Activated gamma-delta T cell (primary cell): ENCODE data around the gene MMP28.

Experiments used
- DNase-seq: peaks from one replicate; lab custom pipeline; 2025; lab: John Stamatoyannopoulos, UW

Gene MMP28

DNA sequence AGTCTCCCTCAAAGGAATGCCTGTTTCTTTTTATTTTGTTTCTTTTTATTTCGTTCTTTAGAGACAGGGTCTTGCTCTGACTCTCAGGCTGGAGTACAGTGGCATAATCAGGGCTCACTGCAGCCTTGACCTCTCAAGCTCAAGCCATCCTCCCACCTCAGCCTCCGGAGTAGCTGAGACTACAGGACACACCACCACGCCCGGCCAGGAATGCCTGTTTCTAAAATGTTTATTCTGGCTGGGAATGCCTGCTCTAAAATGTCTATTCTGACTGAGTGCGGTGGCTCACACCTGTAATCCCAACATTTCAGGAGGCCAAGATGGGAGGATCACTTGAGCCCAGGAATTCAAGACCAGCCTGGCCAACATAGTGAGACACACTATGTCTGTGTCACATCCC is 2.5 kb upstream of the MMP28 start:
- no peak for DNase-seq

- DNase-seq: no peak
These were observed 1.9 kb upstream of the MMP28 start for GRCh38 chr17:35797370-35797769.

DNA sequence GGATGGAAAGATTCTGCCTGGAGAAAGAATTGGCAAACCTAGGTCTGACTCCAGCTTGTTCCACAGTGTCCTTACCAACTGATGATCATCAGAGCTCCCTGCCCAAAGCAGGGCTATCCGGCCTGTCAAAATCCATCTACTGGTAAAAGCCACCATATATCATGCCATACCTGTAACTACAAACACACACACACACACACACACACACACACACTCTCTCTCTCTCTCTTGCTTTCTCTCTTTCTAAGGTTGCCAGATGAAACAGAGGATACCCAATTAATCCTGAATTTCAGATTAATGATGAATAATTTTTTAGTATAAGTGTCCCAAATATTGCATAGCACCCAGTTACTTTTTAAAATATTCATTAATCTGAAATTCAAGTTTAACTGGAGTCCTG is 1.5 kb upstream of the MMP28 start:
- no peak for DNase-seq

GRCh38 chr17:35795871-35796265 is 427 bp upstream of the MMP28 start:
- no peak for DNase-seq

GRCh38 chr17:35793257-35793656 is 2.2 kb downstream of the MMP28 start:
- DNase-seq: no peak

DNA sequence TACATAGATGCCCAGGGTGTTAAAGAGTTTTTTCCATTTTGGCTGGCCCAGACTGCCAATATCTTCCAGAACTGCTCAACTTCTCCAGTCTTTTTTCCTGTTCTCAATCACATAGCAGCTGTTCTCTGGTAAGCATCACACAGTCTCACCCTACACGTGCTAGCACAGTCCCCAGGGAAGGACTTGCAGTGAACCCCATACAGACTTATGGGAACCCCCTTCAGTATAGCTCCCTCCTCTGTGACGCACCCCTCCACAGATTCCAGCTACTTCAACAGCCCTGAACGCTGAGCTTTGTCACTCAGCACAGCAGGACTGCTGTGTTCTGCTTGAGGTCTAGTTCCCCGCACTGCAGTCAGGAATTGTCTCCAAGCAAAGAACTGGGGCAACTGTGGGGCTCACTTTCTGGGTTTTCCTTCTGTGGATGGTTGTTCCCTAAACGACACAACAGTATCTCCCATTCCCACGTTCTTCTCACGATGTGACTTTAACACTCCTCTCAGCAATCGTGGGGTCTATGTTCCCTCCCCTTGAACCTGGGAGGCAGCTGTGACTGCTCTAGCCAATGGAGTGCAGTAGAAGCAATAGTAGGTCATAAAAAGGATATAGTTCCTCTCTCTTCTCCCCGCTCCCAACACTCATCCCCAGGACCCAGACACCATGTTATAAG is 3.6 kb downstream of the MMP28 start:
- no peak for DNase-seq

DNA sequence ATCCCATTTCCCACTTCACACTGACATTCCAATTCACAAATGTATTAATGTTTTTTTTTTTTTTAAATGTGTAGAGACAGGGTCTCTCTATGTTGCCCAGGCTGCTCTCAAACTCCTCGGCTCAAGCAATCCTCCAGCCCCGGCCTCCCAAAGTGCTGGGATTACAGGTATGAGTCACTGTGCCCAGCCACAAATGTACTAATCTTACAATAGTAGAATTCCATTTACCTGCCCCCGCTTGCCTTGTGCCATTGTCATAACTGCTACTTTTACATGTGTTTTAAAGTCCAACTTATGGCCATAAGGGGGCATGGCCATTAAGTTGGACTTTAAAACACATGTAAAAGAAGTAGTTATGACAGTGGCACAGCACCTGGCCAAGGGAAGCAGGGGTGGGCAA is 4.6 kb downstream of the MMP28 start:
- no peak for DNase-seq

- no peak for DNase-seq
These were observed 6.7 kb downstream of the MMP28 start for GRCh38 chr17:35788477-35789368.

GRCh38 chr17:35786941-35787432 is 8.5 kb downstream of the MMP28 start:
- DNase-seq: no peak

GRCh38 chr17:35784895-35785294 is 10.5 kb downstream of the MMP28 start:
- no peak for DNase-seq

GRCh38 chr17:35780950-35781349 is 14.5 kb downstream of the MMP28 start:
- no peak for DNase-seq

DNA sequence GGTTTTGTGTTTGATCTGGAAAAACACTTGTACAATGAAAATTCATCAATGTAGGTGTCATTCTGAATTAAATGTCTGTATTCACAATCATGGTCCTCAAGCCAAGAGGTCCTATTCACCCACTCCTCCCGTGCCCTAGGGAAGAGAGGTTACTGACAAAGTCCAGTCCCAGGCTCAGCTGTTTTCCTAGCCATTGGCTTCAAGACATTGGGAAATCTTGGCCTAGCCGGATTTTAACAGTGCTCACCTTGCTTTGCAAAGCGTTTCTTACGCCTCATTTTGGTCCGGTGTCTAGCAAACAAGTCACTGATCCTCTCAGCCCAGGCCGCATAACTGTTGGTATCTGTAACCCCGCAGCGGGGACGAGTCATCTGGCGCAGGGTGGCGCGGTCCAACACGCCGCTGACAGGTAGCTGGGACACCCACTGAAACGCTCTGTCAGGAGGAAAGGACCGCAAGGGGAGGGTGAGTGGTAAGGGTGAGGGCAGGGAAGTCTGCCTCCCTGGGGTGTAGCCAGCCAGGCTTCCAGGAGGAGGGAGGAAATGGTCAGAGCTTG is 16.7 kb downstream of the MMP28 start:
- no peak for DNase-seq

GRCh38 chr17:35775583-35775982 is 19.9 kb downstream of the MMP28 start:
- no peak for DNase-seq

DNA sequence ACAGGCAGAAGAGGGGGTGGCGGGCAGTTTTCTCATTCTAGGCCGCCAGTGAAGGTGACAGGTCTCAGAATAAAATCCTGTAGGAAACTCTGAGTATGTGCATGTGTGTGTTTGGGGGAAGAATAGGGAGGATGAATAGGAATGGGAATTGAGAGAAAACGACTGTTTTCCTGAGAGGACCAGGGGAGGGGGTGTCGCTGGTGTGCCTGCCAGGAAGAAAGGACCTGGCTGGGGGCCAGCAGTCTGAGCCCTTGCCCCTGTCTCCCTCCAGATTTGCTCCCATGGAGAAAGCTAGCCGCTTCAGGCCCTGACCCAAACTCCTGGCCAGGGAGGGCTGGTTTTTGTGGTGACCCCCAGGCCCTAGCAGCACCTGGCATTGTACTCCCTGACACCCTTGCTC is 20.4 kb downstream of the MMP28 start:
- DNase-seq: no peak

- DNase-seq: no peak
These were observed 20.9 kb downstream of the MMP28 start for GRCh38 chr17:35774499-35774898.

DNA sequence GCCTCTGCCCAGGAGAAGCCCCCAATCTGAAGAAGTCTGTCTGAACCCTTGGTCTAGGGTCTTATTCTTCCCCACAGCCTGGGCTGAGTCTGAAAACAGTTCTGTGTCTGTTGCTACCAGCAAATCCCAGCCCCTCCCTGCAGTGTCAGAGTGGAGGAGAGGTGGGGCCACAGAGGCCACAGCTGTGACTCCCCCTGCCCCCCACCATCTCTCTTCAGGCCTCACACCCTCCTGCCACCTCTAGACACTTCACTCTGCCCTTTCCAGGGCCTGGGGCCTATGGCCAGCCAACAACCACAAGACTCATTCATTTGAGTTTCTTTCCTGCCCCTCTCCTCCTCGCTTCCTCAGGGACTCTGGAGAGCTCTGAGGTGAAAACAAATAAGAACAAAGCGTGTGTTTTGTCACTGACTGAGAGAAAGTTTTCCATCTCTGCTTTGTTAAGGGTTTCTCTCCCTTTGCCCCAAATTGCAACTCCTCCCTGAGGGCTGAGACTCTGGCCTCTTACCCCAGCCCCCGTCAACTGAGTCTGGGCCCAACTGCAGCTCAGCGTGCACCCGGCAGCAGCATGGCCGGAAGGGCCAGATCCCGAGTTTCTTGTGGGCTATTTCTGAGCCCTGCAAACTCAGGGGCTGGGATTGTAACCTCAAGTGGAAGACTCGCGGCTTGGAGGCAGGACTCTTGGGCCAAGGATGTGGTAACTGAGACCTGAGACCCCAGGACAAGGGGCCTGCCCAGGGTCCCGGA is 21.6 kb downstream of the MMP28 start:
- DNase-seq: no peak

- DNase-seq: no peak
These were observed 22.3 kb downstream of the MMP28 start for GRCh38 chr17:35773129-35773528.

GRCh38 chr17:35769895-35770486 is 25.4 kb downstream of the MMP28 start:
- DNase-seq: no peak

DNA sequence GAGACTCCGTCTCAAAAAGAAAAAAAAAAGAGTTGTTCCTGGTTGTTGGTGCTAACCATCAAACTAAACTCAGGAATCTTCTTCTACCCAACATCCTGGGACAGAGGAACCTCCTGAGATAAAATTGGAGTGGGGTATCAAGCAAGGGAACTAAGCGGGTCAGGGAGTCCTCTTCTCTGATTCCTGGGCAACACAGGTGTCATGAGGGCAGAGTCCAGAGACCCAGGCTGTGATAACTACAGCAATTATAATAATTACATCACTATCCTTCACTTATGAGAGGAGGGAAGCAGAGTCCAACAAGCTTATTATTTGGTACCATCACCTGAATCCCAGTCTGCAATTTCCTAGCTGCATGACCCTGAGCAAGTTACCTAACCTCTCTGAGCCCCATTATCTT is 26.6 kb downstream of the MMP28 start:
- no peak for DNase-seq

- no peak for DNase-seq
These were observed 28.4 kb downstream of the MMP28 start for GRCh38 chr17:35766903-35767510.

- no peak for DNase-seq
These were observed 29.0 kb downstream of the MMP28 start for GRCh38 chr17:35766489-35766877.
